ENCODE results near the gene GLIS2.

DNA sequence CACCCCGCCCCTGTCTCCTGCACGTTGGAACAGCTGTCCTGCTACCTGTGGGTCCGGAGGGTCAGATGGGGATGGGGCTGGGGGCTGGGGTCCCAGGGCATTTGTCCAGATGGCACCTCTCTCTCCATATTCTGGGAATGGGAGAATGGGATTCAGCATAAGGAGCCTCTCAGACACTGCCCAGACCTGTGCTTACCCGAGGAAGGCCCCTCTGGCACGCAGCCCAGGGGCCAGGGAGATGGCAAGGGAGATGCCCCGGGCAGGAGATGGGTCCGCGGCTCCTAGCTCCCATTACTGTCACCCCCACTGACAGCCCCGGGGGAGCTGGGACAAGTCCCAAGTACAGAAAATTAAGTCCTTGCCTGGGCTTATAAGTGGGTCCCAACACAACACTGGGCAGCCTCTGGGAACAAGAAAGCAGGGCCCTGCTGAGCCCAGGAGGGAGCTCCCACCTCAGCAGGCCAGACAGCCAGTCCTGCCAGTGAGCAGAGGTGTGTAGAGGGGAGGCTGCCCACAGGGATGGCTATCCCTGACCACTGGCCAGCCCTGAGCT lies 57.6 kb downstream of the GLIS2 start:
- TF ChIP-seq CTCF (IDR thresholded peaks at IDR 0.05; ENCODE audit: low read depth, low read length) (no peak), POLR2A (IDR thresholded peaks at IDR 0.05; ENCODE audit: extremely low read depth, insufficient read length) (no peak)
- TF ChIP-seq, protein P1, sequence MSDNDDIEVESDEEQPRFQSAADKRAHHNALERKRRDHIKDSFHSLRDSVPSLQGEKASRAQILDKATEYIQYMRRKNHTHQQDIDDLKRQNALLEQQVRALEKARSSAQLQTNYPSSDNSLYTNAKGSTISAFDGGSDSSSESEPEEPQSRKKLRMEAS (IDR thresholded peaks at IDR 0.05; ENCODE audit: low read depth, low read length) = no peak
